GM19043 (cell line): ENCODE data around the gene ALDH2.
"Not testable (repeated sequence)": the region's sequence is repeated elsewhere in the genome, so short reads cannot be mapped to it uniquely, and the experiment has no call there.

Experiments used
- ATAC-seq: cut with Tn5 transposase; IDR thresholded peaks from one replicate; pipeline ENCODE4 v1.9.1; 2021; ENCODE audit warnings: low read depth; ENCODE audit not compliant: unreplicated experiment

ALDH2 gene

GRCh38 chr12:111766608-111767361 lies at the start of gene ALDH2:
Gene ALDH2 (plus strand): TSS chr12:111766933. CDS start chr12:111766983, 50 bp downstream.
- ATAC-seq = no peak

- ATAC-seq = not testable (repeated sequence)
These were observed 47.4 kb upstream of the ALDH2 start for GRCh38 chr12:111719316-111719715.

- ATAC-seq = no peak
These were observed 46.3 kb upstream of the ALDH2 start for GRCh38 chr12:111720457-111720856.

GRCh38 chr12:111723646-111724360 lies 42.9 kb upstream of the ALDH2 start:
- ATAC-seq = not testable (repeated sequence)

- no peak for ATAC-seq
These were observed 37.9 kb upstream of the ALDH2 start for GRCh38 chr12:111728795-111729194.

- ATAC-seq = no peak
These were observed 36.3 kb upstream of the ALDH2 start for GRCh38 chr12:111730420-111730819.

- no peak for ATAC-seq
These were observed 33.9 kb upstream of the ALDH2 start for GRCh38 chr12:111732786-111733185.

GRCh38 chr12:111733340-111733915 lies 33.3 kb upstream of the ALDH2 start:
- no peak for ATAC-seq

GRCh38 chr12:111739524-111739923 lies 27.2 kb upstream of the ALDH2 start:
- ATAC-seq = not testable (repeated sequence)

- no peak for ATAC-seq
These were observed 25.4 kb upstream of the ALDH2 start for GRCh38 chr12:111741235-111741812.

GRCh38 chr12:111745211-111745610 lies 21.5 kb upstream of the ALDH2 start:
- ATAC-seq = no peak

- no peak for ATAC-seq
These were observed 19.4 kb upstream of the ALDH2 start for GRCh38 chr12:111747333-111747732.

GRCh38 chr12:111748151-111748672 lies 18.5 kb upstream of the ALDH2 start:
- no peak for ATAC-seq

- ATAC-seq = no peak
These were observed 17.9 kb upstream of the ALDH2 start for GRCh38 chr12:111748867-111749266.

GRCh38 chr12:111749391-111749790 lies 17.3 kb upstream of the ALDH2 start:
- no peak for ATAC-seq

- ATAC-seq = no peak
These were observed 13.4 kb upstream of the ALDH2 start for GRCh38 chr12:111753144-111753881.

GRCh38 chr12:111754671-111755070 lies 12.1 kb upstream of the ALDH2 start:
- no peak for ATAC-seq

GRCh38 chr12:111756196-111756595 lies 10.5 kb upstream of the ALDH2 start:
- ATAC-seq = no peak

- ATAC-seq = no peak
These were observed 10.1 kb upstream of the ALDH2 start for GRCh38 chr12:111756681-111757080.

- ATAC-seq = peak; percentile 44
These were observed 9.2 kb upstream of the ALDH2 start for GRCh38 chr12:111757361-111758119.
